Measurements from ENCODE around the gene PNISR. TPM values are rescaled to one million over a fixed set of nuclear protein-coding genes. Genes with fewer than 3 reads are reported as not detected.

The PNISR gene
- total RNA-seq, 1 donor from 2014 or later = 214 TPM

DNA sequence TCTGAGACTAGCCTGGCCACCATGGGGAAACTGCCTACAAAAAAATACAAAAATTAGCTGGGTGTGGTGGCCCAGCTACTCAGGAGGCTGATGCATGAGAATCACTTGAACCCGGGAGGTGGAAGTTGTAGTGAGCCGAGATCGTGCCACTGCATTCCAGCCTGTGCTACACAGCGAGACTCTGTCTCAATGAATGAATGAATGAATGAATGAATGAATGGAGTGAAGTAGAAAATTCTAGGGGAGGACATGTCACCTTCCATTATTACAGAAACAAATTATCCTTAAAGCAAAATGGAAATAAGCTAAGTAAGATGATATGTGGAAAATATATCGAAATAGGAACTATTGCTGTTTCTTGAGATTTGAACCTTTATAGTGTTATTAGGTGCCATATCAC, 2.9 kb upstream of the PNISR start:
- peaks cover 33% of the 10 kb centered on the region for H3K4me1 Mint-ChIP-seq
- ATAC-seq (ENCODE audit: low read depth) (no peak), DNase-seq (no peak)
- TF ChIP-seq, protein P1, sequence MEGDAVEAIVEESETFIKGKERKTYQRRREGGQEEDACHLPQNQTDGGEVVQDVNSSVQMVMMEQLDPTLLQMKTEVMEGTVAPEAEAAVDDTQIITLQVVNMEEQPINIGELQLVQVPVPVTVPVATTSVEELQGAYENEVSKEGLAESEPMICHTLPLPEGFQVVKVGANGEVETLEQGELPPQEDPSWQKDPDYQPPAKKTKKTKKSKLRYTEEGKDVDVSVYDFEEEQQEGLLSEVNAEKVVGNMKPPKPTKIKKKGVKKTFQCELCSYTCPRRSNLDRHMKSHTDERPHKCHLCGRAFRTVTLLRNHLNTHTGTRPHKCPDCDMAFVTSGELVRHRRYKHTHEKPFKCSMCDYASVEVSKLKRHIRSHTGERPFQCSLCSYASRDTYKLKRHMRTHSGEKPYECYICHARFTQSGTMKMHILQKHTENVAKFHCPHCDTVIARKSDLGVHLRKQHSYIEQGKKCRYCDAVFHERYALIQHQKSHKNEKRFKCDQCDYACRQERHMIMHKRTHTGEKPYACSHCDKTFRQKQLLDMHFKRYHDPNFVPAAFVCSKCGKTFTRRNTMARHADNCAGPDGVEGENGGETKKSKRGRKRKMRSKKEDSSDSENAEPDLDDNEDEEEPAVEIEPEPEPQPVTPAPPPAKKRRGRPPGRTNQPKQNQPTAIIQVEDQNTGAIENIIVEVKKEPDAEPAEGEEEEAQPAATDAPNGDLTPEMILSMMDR (IDR thresholded peaks at IDR 0.05) = no peak
- CTCF ChIA-PET = interaction anchor here (0.8 kb wide), 1 partner anchor 98 kb away, joined by 3 read pairs; no protein-coding TSS in a partner anchor
- no peaks in the 10 kb centered on the region for H3K9me3 Mint-ChIP-seq
- no peak overlapping the region for H3K4me3 Mint-ChIP-seq
- intact Hi-C loops (cut with micrococcal nuclease) = loop anchor here (10.0 kb wide), 1 partner anchor 483 kb away; the partner anchor contains the start of gene FBXL4
- H3K27ac Mint-ChIP-seq = no peak overlapping the region
- peaks cover 37% of the 10 kb centered on the region for H3K36me3 Mint-ChIP-seq (ENCODE audit: low read depth)
- no peaks in the 10 kb centered on the region for H3K27me3 Mint-ChIP-seq
- POLR2A ChIA-PET = no interaction called here

DNA sequence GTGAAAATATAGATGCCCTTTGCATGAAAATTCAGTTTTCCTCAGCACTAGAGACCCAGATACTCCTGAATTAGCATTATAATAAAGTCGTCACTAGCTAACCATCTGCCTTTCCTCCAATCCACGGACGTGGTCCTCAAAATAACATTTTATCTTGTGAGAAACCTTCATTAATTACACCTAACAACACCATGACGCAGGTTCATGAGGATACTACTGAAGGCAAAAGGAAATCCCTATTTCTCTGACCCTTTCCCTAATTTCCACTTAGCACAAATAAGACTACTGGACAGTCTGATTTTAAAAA, 1.3 kb upstream of the PNISR start:
- POLR2A ChIA-PET = interaction anchor here (1.4 to 2.8 kb wide), 6 partner anchors 21 to 142 kb away, joined by 4 to 38 read pairs (median 25); partner anchors contain the start of genes CCNC, COQ3 and USP45
- peaks cover 47% of the 10 kb centered on the region for H3K4me1 Mint-ChIP-seq
- peak overlapping the region; percentile 100 for H3K27ac Mint-ChIP-seq
- peaks cover 44% of the 10 kb centered on the region for H3K36me3 Mint-ChIP-seq (ENCODE audit: low read depth)
- CTCF ChIA-PET = interaction anchor here (1.6 to 1.9 kb wide), 2 partner anchors 9 to 96 kb away, joined by 6 to 10 read pairs; no protein-coding TSS in a partner anchor
- H3K9me3 Mint-ChIP-seq = no peaks in the 10 kb centered on the region
- no peak for DNase-seq
- no peak for ATAC-seq (ENCODE audit: low read depth)
- H3K27me3 Mint-ChIP-seq = no peaks in the 10 kb centered on the region
- TF ChIP-seq, protein P1 (IDR thresholded peaks at IDR 0.05) = no peak
- intact Hi-C loops (cut with micrococcal nuclease) = loop anchor here (10.0 kb wide), 1 partner anchor 482 kb away; the partner anchor contains the start of gene FBXL4
- peak overlapping the region; percentile 99 for H3K4me3 Mint-ChIP-seq

DNA sequence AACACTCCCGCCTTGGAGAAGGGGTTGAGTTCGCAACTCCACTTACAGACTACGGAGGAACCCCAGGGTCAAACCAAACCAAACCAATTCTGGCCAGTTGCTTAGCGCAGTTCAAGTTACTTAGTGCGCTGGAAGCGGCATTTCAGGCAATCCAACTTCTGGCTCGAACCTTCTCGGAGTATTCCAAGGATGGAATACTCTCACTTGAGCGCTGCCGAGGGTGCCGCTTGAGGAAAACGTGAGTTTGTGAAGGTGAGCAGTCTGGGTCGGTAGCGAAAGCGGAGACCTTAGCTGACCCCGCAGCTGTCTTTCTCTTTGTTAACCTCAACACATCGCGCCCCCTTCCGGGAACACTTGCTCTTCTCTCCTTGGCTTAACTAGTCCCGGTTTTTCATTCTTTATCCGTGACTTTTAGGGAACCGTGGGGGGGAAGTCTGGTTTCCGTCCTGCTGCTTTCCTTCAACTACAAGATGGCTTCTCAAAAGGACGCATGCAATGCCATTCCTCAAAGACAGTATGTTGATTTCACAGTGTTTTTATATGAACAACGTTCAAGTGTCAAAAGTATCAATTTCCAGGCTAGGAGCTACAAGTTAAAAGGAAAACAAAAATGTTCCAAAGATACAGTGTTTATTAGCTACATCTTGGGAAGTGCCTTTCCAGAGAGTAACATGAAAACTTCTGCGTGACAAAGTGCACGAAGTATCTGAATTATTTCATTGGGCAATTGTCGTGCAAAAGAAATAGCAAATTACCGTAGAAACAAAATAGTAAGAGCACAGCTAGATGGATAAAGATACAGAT, 741 bp upstream of the PNISR start:
- peak; percentile 54 for ATAC-seq (ENCODE audit: low read depth)

DNA sequence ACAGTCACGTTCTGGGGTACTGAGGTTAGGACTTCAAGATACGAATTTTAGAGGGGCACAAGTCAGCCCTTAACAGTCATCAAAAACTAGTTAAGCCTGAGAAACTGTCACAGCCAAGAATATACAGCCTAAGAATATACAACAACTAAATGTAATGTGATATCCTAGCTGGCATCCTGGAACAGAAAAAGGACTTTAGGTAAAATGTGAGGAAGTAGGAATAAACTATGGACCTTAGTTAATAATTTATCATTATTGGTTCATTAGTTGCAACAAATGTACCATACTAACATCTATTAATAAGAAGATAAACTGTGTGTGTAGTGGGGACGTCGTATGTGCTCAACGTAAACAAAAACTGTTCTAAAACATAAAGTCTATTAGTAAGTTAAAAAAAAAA, 1.1 kb downstream of the PNISR start:
- H3K27me3 Mint-ChIP-seq = no peaks in the 10 kb centered on the region
- POLR2A ChIA-PET = interaction anchor here (0.5 to 2.8 kb wide), 12 partner anchors 9 to 144 kb away, joined by 3 to 38 read pairs (median 4); partner anchors contain the start of genes CCNC, COQ3 and USP45
- H3K9me3 Mint-ChIP-seq = no peaks in the 10 kb centered on the region
- peak overlapping the region; percentile 100 for H3K27ac Mint-ChIP-seq
- H3K36me3 Mint-ChIP-seq (ENCODE audit: low read depth) = peaks cover 44% of the 10 kb centered on the region
- CTCF ChIA-PET = interaction anchor here (1.2 kb wide), 1 partner anchor 10 kb away, joined by 4 read pairs; no protein-coding TSS in a partner anchor
- intact Hi-C loops (cut with micrococcal nuclease) = loop anchor here (2.0 to 10.0 kb wide), 2 partner anchors 479 to 1457 kb away; partner anchors contain the start of genes ASCC3 and FBXL4
- H3K4me1 Mint-ChIP-seq = peaks cover 61% of the 10 kb centered on the region
- ATAC-seq (ENCODE audit: low read depth) (no peak), DNase-seq (no peak)
- TF ChIP-seq, protein P1 (IDR thresholded peaks at IDR 0.05) = no peak
- peak overlapping the region; percentile 99 for H3K4me3 Mint-ChIP-seq

More for the DNA sequence above, 741 bp upstream of the PNISR start:
- POLR2A ChIA-PET = interaction anchor here (0.6 to 2.8 kb wide), 13 partner anchors 9 to 1455 kb away, joined by 3 to 38 read pairs (median 6); partner anchors contain the start of genes ASCC3, CCNC, COQ3 and USP45
- Mint-ChIP-seq H3K4me3 (peak overlapping the region; percentile 99), H3K9me3 (no peaks in the 10 kb centered on the region), H3K36me3 (ENCODE audit: low read depth) (peaks cover 45% of the 10 kb centered on the region), H3K27me3 (no peaks in the 10 kb centered on the region), H3K4me1 (peaks cover 52% of the 10 kb centered on the region), H3K27ac (peak overlapping the region; percentile 100)
- CTCF ChIA-PET = interaction anchor here (0.6 to 1.9 kb wide), 4 partner anchors 8 to 96 kb away, joined by 3 to 10 read pairs (median 4); no protein-coding TSS in a partner anchor
- intact Hi-C loops (cut with micrococcal nuclease) = loop anchor here (1.0 to 10.0 kb wide), 9 partner anchors 9 to 1455 kb away; partner anchors contain the start of genes ASCC3, CCNC, COQ3 and FBXL4
- peak; percentile 56 for DNase-seq
- TF ChIP-seq, protein P1 (IDR thresholded peaks at IDR 0.05) = no peak

DNA sequence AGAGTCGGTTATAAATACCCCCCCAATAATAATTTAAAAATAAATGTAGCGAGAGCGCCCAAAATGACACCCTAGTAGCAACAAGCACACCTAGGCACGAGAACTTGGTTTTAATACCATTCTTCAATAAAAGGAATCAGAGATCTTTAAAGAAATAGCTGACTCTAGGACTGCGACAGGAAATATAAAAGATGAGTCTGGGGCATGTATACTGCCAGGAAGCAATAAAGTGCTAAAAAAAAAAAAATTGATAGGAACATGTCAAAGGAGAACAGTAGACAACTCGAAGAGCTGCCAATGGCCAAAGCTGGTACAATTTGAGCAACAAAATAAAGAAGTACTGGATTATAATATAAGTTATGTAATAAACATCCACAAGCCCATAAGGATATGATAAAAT, 2.2 kb downstream of the PNISR start:
- Mint-ChIP-seq H3K4me1 (peaks cover 66% of the 10 kb centered on the region), H3K36me3 (ENCODE audit: low read depth) (peaks cover 48% of the 10 kb centered on the region), H3K4me3 (peak overlapping the region; percentile 57), H3K27ac (no peak overlapping the region), H3K9me3 (no peaks in the 10 kb centered on the region), H3K27me3 (no peaks in the 10 kb centered on the region)
- DNase-seq = no peak
- ChIA-PET CTCF (no interaction called here), POLR2A (no interaction called here)
- intact Hi-C loops (cut with micrococcal nuclease) = loop anchor here (10.0 kb wide), 1 partner anchor 478 kb away; the partner anchor contains the start of gene FBXL4
- TF ChIP-seq, protein P1 (IDR thresholded peaks at IDR 0.05) = no peak
- no peak for ATAC-seq (ENCODE audit: low read depth)
